Measurements from ENCODE around the gene ACBD6.

ACBD6 gene

GRCh38 chr1:180248731-180249681, 253.4 kb downstream of the ACBD6 start:
- peaks cover 3% of the 10 kb centered on the region for H3K4me1 ChIP-seq (ENCODE audit: control insufficient read depth, insufficient read depth, low read length)
- no peaks in the 10 kb centered on the region for H3K9me3 ChIP-seq (ENCODE audit: control insufficient read depth, insufficient read depth, low read length)
- H3K27ac ChIP-seq (ENCODE audit: low read length), result no peak overlapping the region
- H3K27me3 ChIP-seq (ENCODE audit: control insufficient read depth, insufficient read depth, low read length), result no peaks in the 10 kb centered on the region
- no peaks in the 10 kb centered on the region for H3K36me3 ChIP-seq (ENCODE audit: control insufficient read depth, insufficient read depth, low read length)
- H3K4me3 ChIP-seq (ENCODE audit: low read length), result no peak overlapping the region
- WGBS (ENCODE audit: insufficient coverage, insufficient read length), result no CpG with 5 or more reads among the region's 11 CpGs
- DNase-seq (ENCODE audit: low read depth, low spot score), result no peak

- no CpG with 5 or more reads among the region's 7 CpGs for WGBS (ENCODE audit: insufficient coverage, insufficient read length)
- Histone ChIP-seq H3K4me1 (ENCODE audit: control insufficient read depth, insufficient read depth, low read length) (peaks cover 1% of the 10 kb centered on the region), H3K36me3 (ENCODE audit: control insufficient read depth, insufficient read depth, low read length) (no peaks in the 10 kb centered on the region), H3K27me3 (ENCODE audit: control insufficient read depth, insufficient read depth, low read length) (no peaks in the 10 kb centered on the region), H3K4me3 (ENCODE audit: low read length) (no peak overlapping the region), H3K9me3 (ENCODE audit: control insufficient read depth, insufficient read depth, low read length) (no peaks in the 10 kb centered on the region), H3K27ac (ENCODE audit: low read length) (no peak overlapping the region)
- no peak for DNase-seq (ENCODE audit: low read depth, low spot score)
Observed at GRCh38 chr1:180248176-180248575, 254.2 kb downstream of the ACBD6 start.

DNA sequence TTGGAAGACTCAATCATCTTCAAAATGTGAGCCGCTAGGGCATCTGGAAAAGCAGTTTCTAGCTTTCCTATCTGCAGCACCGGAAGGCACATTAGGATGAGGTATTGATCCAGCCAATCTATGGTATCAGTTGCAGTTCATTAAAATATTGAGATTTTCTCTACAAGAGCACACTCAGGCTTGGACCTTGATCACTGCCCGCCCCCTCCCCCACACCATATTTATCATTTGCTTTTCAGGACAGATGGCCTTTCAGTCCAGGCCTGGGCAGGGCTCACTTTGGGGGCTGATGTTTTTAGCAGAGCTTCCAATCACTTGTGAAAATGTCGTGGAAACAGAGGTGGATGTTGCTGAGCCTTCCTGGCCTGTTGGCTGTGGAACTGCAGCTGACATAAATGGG, 254.8 kb downstream of the ACBD6 start:
- Histone ChIP-seq H3K27me3 (ENCODE audit: control insufficient read depth, insufficient read depth, low read length) (no peaks in the 10 kb centered on the region), H3K9me3 (ENCODE audit: control insufficient read depth, insufficient read depth, low read length) (no peaks in the 10 kb centered on the region), H3K4me3 (ENCODE audit: low read length) (no peak overlapping the region), H3K36me3 (ENCODE audit: control insufficient read depth, insufficient read depth, low read length) (no peaks in the 10 kb centered on the region), H3K27ac (ENCODE audit: low read length) (no peak overlapping the region), H3K4me1 (ENCODE audit: control insufficient read depth, insufficient read depth, low read length) (peaks cover 1% of the 10 kb centered on the region)
- no peak for DNase-seq (ENCODE audit: low read depth, low spot score)
- WGBS (ENCODE audit: insufficient coverage, insufficient read length), result no CpG with 5 or more reads among the region's 4 CpGs

DNA sequence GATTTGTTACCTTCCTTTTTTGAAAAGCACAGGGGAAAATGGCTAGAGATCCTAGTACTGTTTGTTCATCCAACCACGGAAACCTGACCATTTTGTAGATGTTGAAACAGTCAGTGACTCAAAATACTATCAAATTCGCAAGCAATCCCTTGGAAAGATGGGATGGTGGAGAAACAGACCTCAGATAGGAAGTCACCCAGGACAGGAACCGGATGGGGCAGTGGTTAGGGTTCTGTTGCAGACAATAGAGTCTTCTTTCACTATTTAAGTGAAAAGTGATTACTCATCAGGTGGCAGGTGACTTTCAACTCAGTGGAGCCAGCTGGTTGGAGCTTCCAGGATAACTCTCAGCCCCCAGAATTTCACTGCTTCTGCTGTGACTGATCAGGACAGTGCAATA, 255.3 kb downstream of the ACBD6 start:
- Histone ChIP-seq H3K4me1 (ENCODE audit: control insufficient read depth, insufficient read depth, low read length) (peaks cover 4% of the 10 kb centered on the region), H3K27ac (ENCODE audit: low read length) (no peak overlapping the region), H3K9me3 (ENCODE audit: control insufficient read depth, insufficient read depth, low read length) (no peaks in the 10 kb centered on the region), H3K27me3 (ENCODE audit: control insufficient read depth, insufficient read depth, low read length) (no peaks in the 10 kb centered on the region), H3K4me3 (ENCODE audit: low read length) (no peak overlapping the region), H3K36me3 (ENCODE audit: control insufficient read depth, insufficient read depth, low read length) (no peaks in the 10 kb centered on the region)
- WGBS (ENCODE audit: insufficient coverage, insufficient read length), result no CpG with 5 or more reads among the region's 3 CpGs
- no peak for DNase-seq (ENCODE audit: low read depth, low spot score)

DNA sequence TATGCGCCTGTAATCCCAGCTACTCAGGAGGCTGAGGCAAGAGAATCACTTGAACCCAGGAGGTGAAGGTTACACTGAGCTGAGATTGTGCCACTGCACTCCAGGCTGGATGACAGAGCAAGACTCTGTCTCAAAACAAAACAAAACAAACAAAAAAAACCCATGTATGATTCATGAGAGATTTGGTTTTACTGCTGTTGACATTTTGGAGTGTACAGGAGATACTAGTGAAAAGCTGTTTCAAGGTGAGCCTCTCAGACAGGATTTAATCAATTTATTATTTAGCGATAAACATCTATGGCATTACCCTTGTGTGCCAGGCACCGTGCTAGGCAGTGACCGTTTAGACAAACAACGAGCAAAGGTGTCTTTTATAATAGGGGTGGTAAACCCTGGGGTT, 255.8 kb downstream of the ACBD6 start:
- H3K4me1 ChIP-seq (ENCODE audit: control insufficient read depth, insufficient read depth, low read length), result peaks cover 4% of the 10 kb centered on the region
- DNase-seq (ENCODE audit: low read depth, low spot score), result no peak
- no peaks in the 10 kb centered on the region for H3K9me3 ChIP-seq (ENCODE audit: control insufficient read depth, insufficient read depth, low read length)
- H3K27ac ChIP-seq (ENCODE audit: low read length), result no peak overlapping the region
- no CpG with 5 or more reads among the region's 5 CpGs for WGBS (ENCODE audit: insufficient coverage, insufficient read length)
- no peaks in the 10 kb centered on the region for H3K36me3 ChIP-seq (ENCODE audit: control insufficient read depth, insufficient read depth, low read length)
- H3K27me3 ChIP-seq (ENCODE audit: control insufficient read depth, insufficient read depth, low read length), result no peaks in the 10 kb centered on the region
- H3K4me3 ChIP-seq (ENCODE audit: low read length), result no peak overlapping the region

GRCh38 chr1:180244840-180245239, 257.5 kb downstream of the ACBD6 start:
- no peaks in the 10 kb centered on the region for H3K36me3 ChIP-seq (ENCODE audit: control insufficient read depth, insufficient read depth, low read length)
- DNase-seq (ENCODE audit: low read depth, low spot score), result no peak
- H3K9me3 ChIP-seq (ENCODE audit: control insufficient read depth, insufficient read depth, low read length), result no peaks in the 10 kb centered on the region
- H3K4me3 ChIP-seq (ENCODE audit: low read length), result no peak overlapping the region
- H3K27ac ChIP-seq (ENCODE audit: low read length), result no peak overlapping the region
- H3K4me1 ChIP-seq (ENCODE audit: control insufficient read depth, insufficient read depth, low read length), result peaks cover 6% of the 10 kb centered on the region; the same call in 1 of the 2 replicates
- WGBS (ENCODE audit: insufficient coverage, insufficient read length), result no CpG with 5 or more reads among the region's 6 CpGs
- no peaks in the 10 kb centered on the region for H3K27me3 ChIP-seq (ENCODE audit: control insufficient read depth, insufficient read depth, low read length)

DNA sequence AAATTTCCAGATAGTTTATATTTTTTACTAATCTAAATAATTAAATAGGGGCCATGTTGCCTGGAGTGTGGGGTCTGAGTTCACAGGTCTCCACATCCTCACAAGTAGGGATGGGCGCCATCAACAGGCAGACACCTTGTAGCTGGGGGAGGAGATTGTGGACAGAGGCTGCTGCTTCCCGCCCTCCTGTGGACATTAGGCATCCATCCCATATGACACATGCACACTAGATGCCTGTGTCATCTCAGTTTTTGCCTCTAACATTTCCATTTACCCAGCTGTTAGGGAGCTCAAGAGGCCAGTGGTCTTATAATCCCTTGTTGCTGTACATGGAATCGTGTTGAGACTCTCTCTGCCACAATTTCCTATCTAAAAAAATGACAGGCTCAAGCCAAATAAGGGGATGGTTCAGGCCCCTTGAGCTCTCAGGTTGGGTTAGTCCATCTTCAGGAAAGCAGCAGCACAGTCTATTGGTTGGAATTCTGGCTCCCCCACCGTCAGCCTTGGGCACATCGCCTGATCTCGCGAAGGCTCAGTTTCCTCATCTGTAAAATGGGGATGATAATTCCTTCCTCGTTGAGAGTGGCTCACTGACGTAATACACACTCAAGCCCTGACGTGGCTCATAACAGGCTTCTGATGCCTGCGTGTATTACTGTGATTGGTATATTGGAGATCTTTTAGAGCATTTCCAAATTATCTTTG, 258.7 kb downstream of the ACBD6 start:
- DNase-seq (ENCODE audit: low read depth, low spot score), result no peak
- Histone ChIP-seq H3K36me3 (ENCODE audit: control insufficient read depth, insufficient read depth, low read length) (no peaks in the 10 kb centered on the region), H3K4me3 (ENCODE audit: low read length) (no peak overlapping the region), H3K4me1 (ENCODE audit: control insufficient read depth, insufficient read depth, low read length) (peaks cover 4% of the 10 kb centered on the region; the same call in 1 of the 2 replicates), H3K27me3 (ENCODE audit: control insufficient read depth, insufficient read depth, low read length) (no peaks in the 10 kb centered on the region), H3K27ac (ENCODE audit: low read length) (no peak overlapping the region), H3K9me3 (ENCODE audit: control insufficient read depth, insufficient read depth, low read length) (no peaks in the 10 kb centered on the region)
- no CpG with 5 or more reads among the region's 11 CpGs for WGBS (ENCODE audit: insufficient coverage, insufficient read length)

DNA sequence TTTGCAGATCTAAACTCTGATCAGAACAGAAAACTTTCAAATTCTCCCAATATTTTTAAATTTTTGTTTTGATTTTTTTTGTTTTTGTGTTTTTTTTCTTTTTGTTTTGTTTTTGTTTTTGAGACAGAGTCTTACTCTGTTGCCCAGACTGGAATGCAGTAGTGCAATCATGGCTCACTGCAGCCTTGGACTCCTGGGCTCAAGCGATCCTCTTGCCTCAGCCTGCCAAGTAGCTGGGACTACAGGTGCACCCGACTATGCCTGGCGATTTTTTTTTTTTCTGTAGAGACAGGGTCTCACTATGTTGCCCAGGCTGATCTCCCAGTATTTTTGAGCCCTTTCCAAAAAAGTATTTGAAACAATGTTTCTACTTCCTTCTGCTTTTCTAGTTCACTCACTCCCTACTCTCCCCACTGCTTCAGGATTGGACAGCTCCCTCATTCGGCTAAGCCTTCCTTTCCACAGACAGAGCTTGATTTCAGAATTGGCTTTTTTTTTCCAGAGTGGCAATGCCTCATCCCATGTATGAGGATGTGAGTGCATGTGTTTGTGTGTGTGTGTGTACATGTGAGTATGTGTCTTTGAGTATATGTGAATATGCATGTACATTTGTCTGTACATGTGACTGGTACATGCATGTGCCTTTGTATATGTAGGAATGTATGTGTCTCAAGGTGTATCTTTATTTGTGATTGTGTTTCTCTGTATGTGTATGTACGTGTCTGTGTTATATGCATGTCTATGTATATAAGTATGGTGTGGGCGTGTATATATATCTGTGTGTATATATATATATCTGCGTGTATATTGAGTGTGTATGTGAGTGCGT, 260.4 kb downstream of the ACBD6 start:
- Histone ChIP-seq H3K4me1 (ENCODE audit: control insufficient read depth, insufficient read depth, low read length) (peaks cover 4% of the 10 kb centered on the region; the same call in 1 of the 2 replicates), H3K9me3 (ENCODE audit: control insufficient read depth, insufficient read depth, low read length) (no peaks in the 10 kb centered on the region), H3K36me3 (ENCODE audit: control insufficient read depth, insufficient read depth, low read length) (no peaks in the 10 kb centered on the region), H3K4me3 (ENCODE audit: low read length) (no peak overlapping the region), H3K27me3 (ENCODE audit: control insufficient read depth, insufficient read depth, low read length) (peaks cover 6% of the 10 kb centered on the region; the same call in 1 of the 2 replicates), H3K27ac (ENCODE audit: low read length) (no peak overlapping the region)
- WGBS (ENCODE audit: insufficient coverage, insufficient read length), result 100% methylated on average over 3 of the region's 8 CpGs
- no peak for DNase-seq (ENCODE audit: low read depth, low spot score)

DNA sequence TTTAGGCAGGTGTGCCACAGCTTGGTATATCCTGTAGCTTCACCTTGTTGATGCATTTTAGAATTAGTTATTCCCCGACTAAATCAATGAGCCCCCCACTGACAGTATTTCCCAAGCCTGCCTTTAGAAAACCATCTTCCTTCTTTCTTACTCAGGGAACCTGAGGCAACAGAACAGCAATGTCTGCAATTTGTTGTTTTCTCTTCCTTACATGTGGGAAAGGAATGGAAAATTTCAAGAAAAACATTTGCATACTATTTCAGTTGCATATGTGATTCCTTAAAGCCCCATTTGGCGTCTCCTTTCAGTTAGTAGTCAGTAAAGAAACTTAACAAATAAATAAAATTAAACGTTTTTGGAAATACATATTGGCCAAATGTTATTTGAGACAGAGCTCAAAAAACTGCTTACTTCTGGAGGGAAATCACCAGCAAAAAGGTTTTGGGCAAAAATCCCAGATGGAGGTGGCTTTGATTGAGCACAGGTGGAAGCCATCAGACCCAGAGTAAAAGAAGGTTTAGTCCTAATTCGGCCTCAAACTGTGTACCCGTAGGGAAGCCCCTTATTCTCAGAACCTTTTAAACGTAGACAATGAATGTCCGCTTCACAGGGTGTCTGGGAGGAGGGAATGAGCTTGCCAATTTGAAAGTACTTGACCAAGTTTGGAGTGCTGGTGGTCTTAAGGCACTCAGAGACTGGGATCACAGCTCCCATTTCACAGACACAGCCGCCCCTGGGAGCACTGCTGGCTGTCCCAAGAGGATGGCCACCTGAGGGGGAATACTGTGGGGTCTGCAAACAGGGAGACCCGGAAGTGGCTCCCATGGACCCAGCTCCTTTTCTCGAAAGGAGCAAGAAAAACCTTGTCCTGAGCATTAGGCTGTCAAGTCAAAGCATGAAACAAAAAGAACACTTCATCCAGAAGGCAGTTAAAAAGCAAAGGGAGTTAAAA, 263.0 kb downstream of the ACBD6 start:
- Histone ChIP-seq H3K27me3 (ENCODE audit: control insufficient read depth, insufficient read depth, low read length) (peaks cover 31% of the 10 kb centered on the region), H3K36me3 (ENCODE audit: control insufficient read depth, insufficient read depth, low read length) (no peaks in the 10 kb centered on the region), H3K4me3 (ENCODE audit: low read length) (no peak overlapping the region), H3K9me3 (ENCODE audit: control insufficient read depth, insufficient read depth, low read length) (no peaks in the 10 kb centered on the region), H3K4me1 (ENCODE audit: control insufficient read depth, insufficient read depth, low read length) (peaks cover 6% of the 10 kb centered on the region; the same call in 1 of the 2 replicates), H3K27ac (ENCODE audit: low read length) (no peak overlapping the region)
- no CpG with 5 or more reads among the region's 10 CpGs for WGBS (ENCODE audit: insufficient coverage, insufficient read length)
- DNase-seq (ENCODE audit: low read depth, low spot score), result no peak

All from iPS DF 6.9 (cell line).